Activated CD4-positive, CD25-positive, alpha-beta regulatory T cell treated with anti-CD3 and anti-CD28 coated beads, Interleukin-2, amount 50 U/mL, for 16 hours (primary cell): ENCODE measurements around the gene MAMDC2.
"Not testable (repeated sequence)": the region's sequence is repeated elsewhere in the genome, so short reads cannot be mapped to it uniquely, and the experiment has no call there.

Experiments used
- DNase-seq: peaks from one replicate; pipeline ENCODE4 v3.0.0-alpha.2; 2020; ENCODE audit warnings: low read depth, low spot score

MAMDC2 gene

GRCh38 chr9:70197216-70198044 lies 153.8 kb downstream of the MAMDC2 start:
- DNase-seq: no peak

- DNase-seq: not testable (repeated sequence)
These were observed 161.1 kb downstream of the MAMDC2 start for GRCh38 chr9:70204743-70205142.

- DNase-seq: no peak
These were observed 161.8 kb downstream of the MAMDC2 start for GRCh38 chr9:70205366-70206020.

- no peak for DNase-seq
These were observed 173.4 kb downstream of the MAMDC2 start for GRCh38 chr9:70217029-70217428.

GRCh38 chr9:70218767-70219166 lies 175.1 kb downstream of the MAMDC2 start:
- DNase-seq: no peak

- no peak for DNase-seq
These were observed 176.6 kb downstream of the MAMDC2 start for GRCh38 chr9:70220216-70220615.

GRCh38 chr9:70222354-70222753 lies 178.7 kb downstream of the MAMDC2 start:
- DNase-seq: no peak

- no peak for DNase-seq
These were observed 184.5 kb downstream of the MAMDC2 start for GRCh38 chr9:70228118-70228517.

- DNase-seq: no peak
These were observed 185.0 kb downstream of the MAMDC2 start for GRCh38 chr9:70228611-70229010.

GRCh38 chr9:70229026-70229425 lies 185.4 kb downstream of the MAMDC2 start:
- no peak for DNase-seq

- no peak for DNase-seq
These were observed 185.9 kb downstream of the MAMDC2 start for GRCh38 chr9:70229579-70229978.

- no peak for DNase-seq
These were observed 188.8 kb downstream of the MAMDC2 start for GRCh38 chr9:70232476-70232875.

GRCh38 chr9:70234208-70234607 lies 190.6 kb downstream of the MAMDC2 start:
- DNase-seq: not testable (repeated sequence)

GRCh38 chr9:70245952-70246351 lies 202.3 kb downstream of the MAMDC2 start:
- DNase-seq: not testable (repeated sequence)

- no peak for DNase-seq
These were observed 206.6 kb downstream of the MAMDC2 start for GRCh38 chr9:70250221-70250620.

GRCh38 chr9:70255486-70255885 lies 211.8 kb downstream of the MAMDC2 start:
- DNase-seq: no peak

- no peak for DNase-seq
These were observed 212.5 kb downstream of the MAMDC2 start for GRCh38 chr9:70256123-70256551.

- DNase-seq: no peak
These were observed 213.9 kb downstream of the MAMDC2 start for GRCh38 chr9:70257502-70257901.

- no peak for DNase-seq
These were observed 214.5 kb downstream of the MAMDC2 start for GRCh38 chr9:70257991-70258691.

GRCh38 chr9:70258692-70259511 lies 215.3 kb downstream of the MAMDC2 start, which contains the start of gene SMC5:
TSS of gene SMC5 (plus strand) at chr9:70258978. CDS start at chr9:70259079, 101 bp downstream.
- DNase-seq: peak; percentile 79

GRCh38 chr9:70259512-70259802 lies 215.8 kb downstream of the MAMDC2 start:
- no peak for DNase-seq

- DNase-seq: no peak
These were observed 216.4 kb downstream of the MAMDC2 start for GRCh38 chr9:70260007-70260443.
